SKM-1 treated with dmso at 0.1 percent for 144 hours (cell line): Measurements from ENCODE around the gene CD58.

Experiments used
- DNase-seq: peaks from one replicate; lab custom pipeline; 2025; ENCODE audit not compliant: unreplicated experiment; lab: John Stamatoyannopoulos, UW

Gene CD58

DNA sequence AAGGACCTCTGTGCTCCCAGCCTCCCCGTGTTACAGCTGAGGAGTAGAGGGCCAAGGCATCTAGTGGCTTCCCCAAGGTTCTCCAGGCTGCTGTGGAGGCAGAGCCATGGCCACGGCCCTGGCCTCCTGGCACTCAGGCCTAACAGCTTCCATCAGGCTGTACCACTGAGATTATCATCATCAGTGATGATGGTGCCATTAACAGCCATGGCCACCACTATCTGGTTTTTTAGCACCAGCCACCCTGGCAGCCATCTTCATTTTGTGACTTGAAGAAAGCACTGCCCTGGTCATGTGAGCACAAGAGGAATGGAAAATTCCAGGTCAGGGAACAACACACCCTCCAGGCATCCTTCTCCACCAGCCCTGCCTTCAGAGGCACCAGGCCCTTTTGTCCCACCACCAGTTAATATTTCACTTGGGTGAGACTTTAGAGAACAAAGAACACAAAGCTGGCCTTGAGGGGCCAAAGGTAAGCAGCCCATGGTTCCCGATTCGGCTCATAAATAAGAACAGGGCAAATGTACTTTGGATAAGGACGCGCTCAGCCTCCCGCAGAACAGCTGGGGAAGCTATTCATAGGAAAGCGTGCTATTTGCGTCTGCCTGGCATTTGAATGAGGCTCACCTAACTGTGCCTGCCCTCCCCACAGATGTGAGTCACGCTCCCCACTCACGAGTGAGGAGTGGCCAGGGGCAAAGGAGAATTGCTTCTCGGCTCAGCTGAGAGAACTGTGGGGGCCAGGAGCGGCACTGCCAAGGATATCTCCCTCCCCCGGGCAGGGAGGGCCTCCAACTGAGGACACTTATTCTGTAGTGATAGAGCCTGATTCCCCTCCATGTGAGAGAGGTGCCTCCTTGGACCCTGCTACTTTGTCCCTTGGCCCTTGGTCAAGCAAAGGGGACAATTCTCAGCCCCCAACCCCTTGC, 95.6 kb downstream of the CD58 start:
- DNase-seq = no peak

GRCh38 chr1:116472431-116472961, 98.3 kb downstream of the CD58 start:
- no peak for DNase-seq

- DNase-seq = no peak
Observed at GRCh38 chr1:116471241-116471640, 99.6 kb downstream of the CD58 start.

DNA sequence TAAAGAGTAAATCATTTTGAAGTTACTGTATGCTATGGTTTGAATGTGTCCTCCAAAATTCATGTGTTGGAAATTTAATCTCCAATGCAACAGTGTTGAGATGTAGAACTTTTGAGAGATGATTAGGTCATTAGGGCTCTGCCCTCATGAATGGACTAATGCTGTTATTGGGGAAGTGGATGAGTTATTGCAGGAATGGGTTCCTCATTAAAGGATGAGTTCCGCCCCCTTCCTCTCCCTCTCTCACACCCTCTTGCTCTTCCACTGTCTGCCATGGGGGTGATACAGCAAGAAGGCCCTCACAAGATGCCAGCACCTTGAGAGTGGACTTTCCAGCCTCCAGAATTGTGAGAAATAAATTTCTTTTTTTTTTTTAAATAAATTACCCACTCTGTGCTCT, 100.2 kb downstream of the CD58 start:
- DNase-seq = no peak

DNA sequence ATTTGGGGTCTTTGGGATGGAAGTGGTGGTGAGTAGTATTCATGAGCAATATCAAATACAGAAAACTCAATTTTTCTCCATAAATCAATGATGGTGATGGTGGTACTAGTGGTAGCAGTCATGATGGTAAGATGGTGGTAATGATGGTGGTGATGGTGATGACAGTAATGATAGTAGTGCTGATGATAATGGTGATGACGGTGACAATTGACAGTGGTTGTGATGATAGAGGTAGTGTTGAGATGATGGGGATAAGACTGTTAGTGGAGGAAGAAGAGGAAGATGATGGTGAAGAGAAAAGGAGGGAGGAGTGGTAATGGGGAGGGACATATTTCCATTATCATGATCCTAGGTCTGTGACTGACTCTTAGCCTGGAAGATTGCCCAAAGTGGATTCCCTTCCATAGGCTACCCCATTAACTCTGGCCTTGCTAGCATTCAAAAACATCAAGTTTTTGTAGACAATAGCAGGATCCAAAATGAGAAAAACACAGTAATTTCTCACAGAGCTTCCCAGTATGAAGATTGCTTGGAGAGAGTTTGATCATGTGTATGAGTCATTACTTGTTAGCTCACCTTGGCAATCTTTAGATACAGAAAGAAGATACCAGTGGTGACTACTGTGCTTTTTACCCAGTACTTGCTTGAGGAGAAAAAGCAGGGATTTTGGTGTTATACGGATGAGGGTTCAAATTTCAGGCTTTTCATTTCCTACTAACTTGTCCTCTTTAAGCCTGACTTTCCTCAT, 103.8 kb downstream of the CD58 start:
- DNase-seq = no peak

GRCh38 chr1:116465845-116466685, 104.8 kb downstream of the CD58 start:
- DNase-seq = no peak

DNA sequence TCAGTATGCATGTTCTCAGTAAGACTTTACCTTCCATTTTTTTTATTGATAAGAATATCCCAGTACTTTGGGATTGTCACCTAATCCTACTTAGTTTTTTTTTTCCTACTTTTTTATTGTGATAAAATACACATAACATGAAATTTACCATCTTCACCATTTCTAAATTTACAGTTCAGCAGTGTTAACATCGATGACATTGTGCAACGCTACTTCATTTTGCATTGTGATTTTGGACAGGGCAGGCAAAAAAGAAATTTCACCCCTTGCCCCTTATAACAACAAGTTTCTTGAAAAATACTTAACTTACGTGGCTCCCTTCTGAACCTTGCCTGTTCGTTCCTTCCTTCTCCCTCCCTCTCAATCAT, 105.4 kb downstream of the CD58 start:
- no peak for DNase-seq
